SK-N-SH (cell line): Measurements from ENCODE around the gene AKT1S1.

ENCODE experiments used
- CHD2 ChIP-seq: fragments of 150-350 bp; IDR thresholded peaks from 2 replicates; pipeline ENCODE4 v1.6.1; 2018; ENCODE audit warnings: low read length; ENCODE audit not compliant: partially characterized antibody
- EP300 ChIP-seq, 2 experiments: IDR thresholded peaks; 2 replicates each; pipeline versions ENCODE4 v1.4.0 to v1.6.1; 2012; ENCODE audit warnings: borderline replicate concordance in 1 of 2, low read depth in 1 of 2, low read length in 1 of 2
- EZH2phosphoT487 ChIP-seq: fragments of 200-600 bp; sonication (generic); IDR thresholded peaks from 2 replicates; pipeline ENCODE4 v1.6.1; 2017; ENCODE audit warnings: low read depth, mixed run types, mild to moderate bottlenecking, antibody characterized with exemption, moderate library complexity, borderline replicate concordance
- JUND ChIP-seq: IDR thresholded peaks from 2 replicates; pipeline ENCODE4 v1.4.0; 2012
- NFIC ChIP-seq: IDR thresholded peaks from 2 replicates; pipeline ENCODE4 v1.4.0; 2012; ENCODE audit warnings: borderline replicate concordance
- NRF1 ChIP-seq: IDR thresholded peaks from 2 replicates; pipeline ENCODE4 v1.6.1; 2012; ENCODE audit warnings: low read depth, mild to moderate bottlenecking, low read length
- POLR2AphosphoS5 ChIP-seq: IDR thresholded peaks from 2 replicates; pipeline ENCODE4 v1.6.1; 2012; ENCODE audit warnings: low read depth, low read length
- RFX5 ChIP-seq: IDR thresholded peaks from 2 replicates; pipeline ENCODE4 v1.6.1; 2012; ENCODE audit warnings: mild to moderate bottlenecking, improper control_type of control experiment, low read length
- SIN3A ChIP-seq: IDR thresholded peaks from 2 replicates; pipeline ENCODE4 v1.6.1; 2012; ENCODE audit warnings: low read depth, mild to moderate bottlenecking, low read length, moderate library complexity, borderline replicate concordance
- TAF1 ChIP-seq: IDR thresholded peaks from 2 replicates; pipeline ENCODE4 v1.6.1; 2012; ENCODE audit warnings: low read depth, mild to moderate bottlenecking, low read length, moderate library complexity, borderline replicate concordance
- TF ChIP-seq, protein P1 (sequence below): fragments of 200-600 bp; sonication (generic); IDR thresholded peaks from 2 replicates; pipeline ENCODE4 v1.6.1; 2017; ENCODE audit warnings: antibody characterized with exemption, mild to moderate bottlenecking, moderate library complexity
- TF ChIP-seq, protein P2 (sequence below): IDR thresholded peaks from 2 replicates; pipeline ENCODE4 v1.4.0; 2012; ENCODE audit warnings: low read depth, borderline replicate concordance
- TF ChIP-seq, protein P3 (sequence below): fragments of 150-350 bp; IDR thresholded peaks from 2 replicates; pipeline ENCODE4 v1.6.1; 2017; ENCODE audit warnings: antibody characterized with exemption, low read length, low read depth, borderline replicate concordance
- TF ChIP-seq, protein P4 (sequence below): IDR thresholded peaks from 2 replicates; pipeline ENCODE4 v1.6.1; 2012; ENCODE audit warnings: mild to moderate bottlenecking, low read depth, low read length, moderate library complexity

DNA sequence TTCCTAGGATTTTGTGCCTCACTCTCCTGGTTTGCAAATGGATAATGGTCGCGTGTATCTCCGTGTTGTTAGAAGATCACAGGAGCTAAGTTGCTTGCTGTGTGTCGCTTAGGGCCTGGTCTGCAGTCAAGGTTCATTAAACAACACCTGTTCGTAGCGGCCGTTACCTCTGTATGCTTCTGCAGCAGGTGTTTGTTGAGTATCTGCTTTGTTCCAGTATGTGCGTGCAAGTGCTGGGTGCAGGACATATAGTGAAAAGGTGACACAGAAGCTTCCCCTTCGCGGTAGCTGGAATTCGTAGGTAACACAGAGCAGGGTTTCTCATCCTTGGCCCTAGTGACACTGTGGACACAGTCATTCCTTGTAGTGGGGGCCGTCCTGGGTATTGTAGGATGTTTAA is 53.7 kb downstream of the AKT1S1 start:
- TF ChIP-seq RFX5 (no peak), NRF1 (no peak), EZH2phosphoT487 (no peak), EP300 (IDR thresholded peaks at IDR 0.05; ENCODE audit: borderline replicate concordance in 1 of 2, low read depth in 1 of 2, low read length in 1 of 2) (no peak), NFIC (no peak), POLR2AphosphoS5 (no peak), JUND (no peak), CHD2 (no peak), SIN3A (no peak), TAF1 (no peak)
- TF ChIP-seq, protein P1, sequence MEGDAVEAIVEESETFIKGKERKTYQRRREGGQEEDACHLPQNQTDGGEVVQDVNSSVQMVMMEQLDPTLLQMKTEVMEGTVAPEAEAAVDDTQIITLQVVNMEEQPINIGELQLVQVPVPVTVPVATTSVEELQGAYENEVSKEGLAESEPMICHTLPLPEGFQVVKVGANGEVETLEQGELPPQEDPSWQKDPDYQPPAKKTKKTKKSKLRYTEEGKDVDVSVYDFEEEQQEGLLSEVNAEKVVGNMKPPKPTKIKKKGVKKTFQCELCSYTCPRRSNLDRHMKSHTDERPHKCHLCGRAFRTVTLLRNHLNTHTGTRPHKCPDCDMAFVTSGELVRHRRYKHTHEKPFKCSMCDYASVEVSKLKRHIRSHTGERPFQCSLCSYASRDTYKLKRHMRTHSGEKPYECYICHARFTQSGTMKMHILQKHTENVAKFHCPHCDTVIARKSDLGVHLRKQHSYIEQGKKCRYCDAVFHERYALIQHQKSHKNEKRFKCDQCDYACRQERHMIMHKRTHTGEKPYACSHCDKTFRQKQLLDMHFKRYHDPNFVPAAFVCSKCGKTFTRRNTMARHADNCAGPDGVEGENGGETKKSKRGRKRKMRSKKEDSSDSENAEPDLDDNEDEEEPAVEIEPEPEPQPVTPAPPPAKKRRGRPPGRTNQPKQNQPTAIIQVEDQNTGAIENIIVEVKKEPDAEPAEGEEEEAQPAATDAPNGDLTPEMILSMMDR: no peak
- TF ChIP-seq, protein P2, sequence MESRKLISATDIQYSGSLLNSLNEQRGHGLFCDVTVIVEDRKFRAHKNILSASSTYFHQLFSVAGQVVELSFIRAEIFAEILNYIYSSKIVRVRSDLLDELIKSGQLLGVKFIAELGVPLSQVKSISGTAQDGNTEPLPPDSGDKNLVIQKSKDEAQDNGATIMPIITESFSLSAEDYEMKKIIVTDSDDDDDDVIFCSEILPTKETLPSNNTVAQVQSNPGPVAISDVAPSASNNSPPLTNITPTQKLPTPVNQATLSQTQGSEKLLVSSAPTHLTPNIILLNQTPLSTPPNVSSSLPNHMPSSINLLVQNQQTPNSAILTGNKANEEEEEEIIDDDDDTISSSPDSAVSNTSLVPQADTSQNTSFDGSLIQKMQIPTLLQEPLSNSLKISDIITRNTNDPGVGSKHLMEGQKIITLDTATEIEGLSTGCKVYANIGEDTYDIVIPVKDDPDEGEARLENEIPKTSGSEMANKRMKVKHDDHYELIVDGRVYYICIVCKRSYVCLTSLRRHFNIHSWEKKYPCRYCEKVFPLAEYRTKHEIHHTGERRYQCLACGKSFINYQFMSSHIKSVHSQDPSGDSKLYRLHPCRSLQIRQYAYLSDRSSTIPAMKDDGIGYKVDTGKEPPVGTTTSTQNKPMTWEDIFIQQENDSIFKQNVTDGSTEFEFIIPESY: no peak
- TF ChIP-seq, protein P3, sequence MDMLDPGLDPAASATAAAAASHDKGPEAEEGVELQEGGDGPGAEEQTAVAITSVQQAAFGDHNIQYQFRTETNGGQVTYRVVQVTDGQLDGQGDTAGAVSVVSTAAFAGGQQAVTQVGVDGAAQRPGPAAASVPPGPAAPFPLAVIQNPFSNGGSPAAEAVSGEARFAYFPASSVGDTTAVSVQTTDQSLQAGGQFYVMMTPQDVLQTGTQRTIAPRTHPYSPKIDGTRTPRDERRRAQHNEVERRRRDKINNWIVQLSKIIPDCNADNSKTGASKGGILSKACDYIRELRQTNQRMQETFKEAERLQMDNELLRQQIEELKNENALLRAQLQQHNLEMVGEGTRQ: no peak
- TF ChIP-seq, protein P4, sequence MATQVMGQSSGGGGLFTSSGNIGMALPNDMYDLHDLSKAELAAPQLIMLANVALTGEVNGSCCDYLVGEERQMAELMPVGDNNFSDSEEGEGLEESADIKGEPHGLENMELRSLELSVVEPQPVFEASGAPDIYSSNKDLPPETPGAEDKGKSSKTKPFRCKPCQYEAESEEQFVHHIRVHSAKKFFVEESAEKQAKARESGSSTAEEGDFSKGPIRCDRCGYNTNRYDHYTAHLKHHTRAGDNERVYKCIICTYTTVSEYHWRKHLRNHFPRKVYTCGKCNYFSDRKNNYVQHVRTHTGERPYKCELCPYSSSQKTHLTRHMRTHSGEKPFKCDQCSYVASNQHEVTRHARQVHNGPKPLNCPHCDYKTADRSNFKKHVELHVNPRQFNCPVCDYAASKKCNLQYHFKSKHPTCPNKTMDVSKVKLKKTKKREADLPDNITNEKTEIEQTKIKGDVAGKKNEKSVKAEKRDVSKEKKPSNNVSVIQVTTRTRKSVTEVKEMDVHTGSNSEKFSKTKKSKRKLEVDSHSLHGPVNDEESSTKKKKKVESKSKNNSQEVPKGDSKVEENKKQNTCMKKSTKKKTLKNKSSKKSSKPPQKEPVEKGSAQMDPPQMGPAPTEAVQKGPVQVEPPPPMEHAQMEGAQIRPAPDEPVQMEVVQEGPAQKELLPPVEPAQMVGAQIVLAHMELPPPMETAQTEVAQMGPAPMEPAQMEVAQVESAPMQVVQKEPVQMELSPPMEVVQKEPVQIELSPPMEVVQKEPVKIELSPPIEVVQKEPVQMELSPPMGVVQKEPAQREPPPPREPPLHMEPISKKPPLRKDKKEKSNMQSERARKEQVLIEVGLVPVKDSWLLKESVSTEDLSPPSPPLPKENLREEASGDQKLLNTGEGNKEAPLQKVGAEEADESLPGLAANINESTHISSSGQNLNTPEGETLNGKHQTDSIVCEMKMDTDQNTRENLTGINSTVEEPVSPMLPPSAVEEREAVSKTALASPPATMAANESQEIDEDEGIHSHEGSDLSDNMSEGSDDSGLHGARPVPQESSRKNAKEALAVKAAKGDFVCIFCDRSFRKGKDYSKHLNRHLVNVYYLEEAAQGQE: no peak
